ENCODE results near the gene TMEM184A.

The TMEM184A gene

DNA sequence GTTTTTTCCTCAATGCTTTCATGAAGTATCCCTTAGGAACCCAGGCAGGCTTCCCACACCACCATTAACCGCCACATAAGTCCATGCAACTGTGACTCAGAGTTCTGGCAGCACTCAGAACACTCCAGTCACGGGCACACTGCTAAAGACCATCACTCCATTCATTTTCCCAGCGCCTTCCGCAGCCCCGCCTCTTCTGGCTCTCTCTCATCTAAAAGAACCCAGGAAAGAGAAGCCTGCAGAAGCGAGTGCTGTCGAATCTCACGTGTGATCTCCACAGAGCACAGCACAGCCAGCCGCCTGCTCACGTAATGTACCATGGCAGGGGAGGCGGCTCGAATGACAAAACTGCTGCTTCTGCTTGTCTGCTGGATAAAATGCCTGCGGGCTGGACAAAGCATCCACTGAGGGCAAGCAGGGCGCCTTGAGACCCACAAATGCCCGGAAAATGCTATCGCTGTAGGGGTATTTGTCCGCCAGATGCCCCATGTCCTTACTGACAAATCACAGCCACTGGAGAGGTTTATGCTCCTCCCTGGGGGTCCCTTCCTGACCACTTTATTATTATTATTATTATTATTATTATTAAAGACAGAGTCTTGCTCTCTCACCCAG is 12.0 kb upstream of the TMEM184A start:
- DNase-seq (ENCODE audit: low read depth) = no peak

DNA sequence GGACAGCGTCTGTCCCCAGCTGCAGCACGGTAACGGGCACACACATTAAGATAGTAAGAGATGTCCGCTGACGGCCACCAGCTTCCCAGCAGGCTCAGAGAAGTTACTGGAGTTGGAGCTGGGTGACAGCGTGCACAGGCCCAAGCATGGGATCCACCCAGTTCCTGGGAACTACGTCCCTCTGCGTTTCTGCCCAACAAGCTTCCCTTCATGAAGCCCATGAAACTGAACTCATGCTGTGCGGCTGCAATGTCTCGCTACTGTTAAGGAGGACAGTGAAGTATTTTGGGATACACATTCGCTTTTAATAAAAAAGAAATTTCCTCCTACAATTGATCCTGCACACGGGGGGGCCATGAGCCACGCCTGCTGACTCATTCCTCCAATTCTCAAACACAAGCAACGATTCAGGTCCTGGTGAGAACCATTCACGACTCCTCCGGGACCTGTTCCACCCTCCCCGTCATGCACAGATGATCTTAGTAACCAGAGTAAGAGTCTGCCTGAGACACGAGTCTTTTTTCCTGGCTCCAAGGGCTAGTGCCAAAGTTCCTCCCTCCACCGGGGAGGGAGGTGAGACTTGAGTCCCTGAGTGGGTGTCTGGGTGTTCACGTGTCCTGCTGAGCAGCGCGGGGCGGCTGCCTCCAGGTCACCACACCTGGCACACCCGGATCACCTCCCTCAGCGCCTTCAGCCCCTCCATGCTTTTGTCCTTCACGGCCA is 11.2 kb upstream of the TMEM184A start:
- no peak for DNase-seq (ENCODE audit: low read depth)

DNA sequence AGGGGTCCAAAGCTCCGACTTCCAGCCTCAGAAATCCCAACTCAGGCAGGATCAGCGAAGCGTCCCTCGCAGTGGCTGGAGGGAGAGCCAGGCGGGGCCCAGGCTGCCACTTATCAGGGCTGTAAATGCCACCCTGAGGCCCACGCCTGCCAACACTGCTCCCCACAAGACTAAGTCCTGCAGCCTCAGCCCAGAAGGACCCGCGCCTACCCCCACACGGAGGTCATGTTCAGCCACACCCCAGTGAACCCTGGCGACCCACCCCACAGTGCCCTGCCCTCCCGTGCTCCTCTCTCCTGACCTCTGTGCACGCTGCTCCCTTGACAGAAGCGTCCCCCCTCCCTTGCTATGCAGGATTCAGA is 10.7 kb upstream of the TMEM184A start:
- DNase-seq (ENCODE audit: low read depth) = no peak

DNA sequence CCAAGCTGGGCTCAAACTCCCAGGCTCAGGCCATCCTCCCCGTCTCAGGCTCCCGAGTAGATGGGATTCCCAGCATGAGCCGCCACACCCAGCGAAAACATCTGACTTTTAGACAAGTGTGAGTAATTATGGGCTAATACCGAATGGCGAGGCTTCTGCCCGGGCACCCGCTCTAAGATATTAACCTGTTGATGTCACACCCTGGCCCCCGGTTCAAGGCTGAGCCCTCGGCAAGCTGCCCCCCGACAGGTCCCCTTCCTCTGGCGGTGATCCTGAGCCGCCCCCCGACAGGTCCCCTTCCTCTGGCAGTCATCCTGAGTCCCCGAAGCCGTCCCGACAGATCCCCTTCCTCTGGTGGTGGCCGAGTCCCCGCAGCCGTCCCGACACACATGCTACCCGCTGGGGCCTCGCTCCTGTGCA is 8.6 kb upstream of the TMEM184A start:
- DNase-seq (ENCODE audit: low read depth) = no peak

DNA sequence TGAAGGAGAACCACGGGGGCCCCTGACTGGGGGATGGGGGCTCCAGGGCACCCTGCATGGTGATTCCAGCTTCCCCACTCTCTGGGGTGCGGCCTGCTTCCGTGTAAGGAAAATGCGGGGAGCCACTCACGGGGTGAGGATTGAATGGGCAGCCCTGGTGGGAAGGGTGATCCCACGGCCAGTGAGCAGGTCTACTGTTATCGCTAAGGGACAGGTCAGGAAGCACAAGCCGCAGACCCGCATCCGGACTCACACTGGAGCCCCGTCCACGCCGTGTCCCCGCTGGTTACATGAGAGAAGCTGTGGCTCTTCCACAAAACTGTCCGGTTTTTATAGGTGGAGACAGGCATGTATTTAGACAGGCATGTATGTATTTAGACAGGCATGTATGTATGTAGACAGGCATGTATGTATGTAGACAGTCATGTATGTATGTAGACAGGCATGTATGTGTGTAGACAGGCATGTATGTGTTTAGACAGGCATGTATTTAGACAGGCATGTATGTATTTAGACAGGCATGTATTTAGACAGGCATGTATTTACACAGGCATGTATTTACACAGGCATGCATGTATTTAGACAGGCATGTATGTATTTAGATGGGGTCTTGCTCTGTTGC is 8.1 kb upstream of the TMEM184A start:
- no peak for DNase-seq (ENCODE audit: low read depth)

DNA sequence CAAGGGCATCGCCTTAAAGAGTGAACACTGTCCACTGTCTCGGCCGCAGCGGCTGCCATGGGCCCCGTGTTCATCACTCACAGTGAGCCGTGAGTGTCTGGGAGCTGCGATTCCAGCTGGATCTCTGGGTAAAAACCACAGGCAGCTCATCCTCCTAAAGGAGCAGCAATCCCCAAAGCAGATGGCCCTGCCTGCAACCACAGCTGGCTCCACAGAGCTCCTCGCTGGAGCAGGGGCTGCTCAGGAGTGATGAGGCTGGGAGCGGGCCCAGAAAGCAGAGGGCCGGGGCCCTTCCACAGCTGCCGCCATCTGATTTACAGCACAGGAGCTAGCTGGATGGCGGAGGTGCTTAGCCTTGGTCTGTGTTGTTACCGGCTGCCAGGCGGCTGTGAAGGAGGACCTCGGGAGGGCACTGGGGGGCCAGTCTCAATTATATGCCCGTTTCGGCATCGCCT is 6.6 kb upstream of the TMEM184A start:
- no peak for DNase-seq (ENCODE audit: low read depth)

DNA sequence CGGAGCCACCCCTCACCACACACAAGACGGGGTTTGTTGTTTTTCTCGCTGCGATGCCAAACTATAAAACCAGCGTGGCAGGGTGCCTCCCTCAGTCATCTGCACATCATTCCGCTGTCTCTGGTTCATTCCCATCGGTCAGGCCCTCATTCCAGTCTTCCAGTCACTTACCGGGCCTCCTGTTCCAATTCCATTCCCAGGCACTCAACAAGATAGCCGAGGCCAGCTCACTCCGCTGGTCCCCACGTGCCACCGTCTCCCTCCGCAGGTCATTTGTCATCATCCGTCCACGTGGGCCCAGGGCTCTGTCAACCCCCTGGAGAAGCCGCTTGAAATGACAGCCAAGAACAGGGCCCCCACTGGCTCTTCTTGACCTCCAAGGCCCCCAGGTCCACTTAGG is 6.1 kb upstream of the TMEM184A start:
- no peak for DNase-seq (ENCODE audit: low read depth)

DNA sequence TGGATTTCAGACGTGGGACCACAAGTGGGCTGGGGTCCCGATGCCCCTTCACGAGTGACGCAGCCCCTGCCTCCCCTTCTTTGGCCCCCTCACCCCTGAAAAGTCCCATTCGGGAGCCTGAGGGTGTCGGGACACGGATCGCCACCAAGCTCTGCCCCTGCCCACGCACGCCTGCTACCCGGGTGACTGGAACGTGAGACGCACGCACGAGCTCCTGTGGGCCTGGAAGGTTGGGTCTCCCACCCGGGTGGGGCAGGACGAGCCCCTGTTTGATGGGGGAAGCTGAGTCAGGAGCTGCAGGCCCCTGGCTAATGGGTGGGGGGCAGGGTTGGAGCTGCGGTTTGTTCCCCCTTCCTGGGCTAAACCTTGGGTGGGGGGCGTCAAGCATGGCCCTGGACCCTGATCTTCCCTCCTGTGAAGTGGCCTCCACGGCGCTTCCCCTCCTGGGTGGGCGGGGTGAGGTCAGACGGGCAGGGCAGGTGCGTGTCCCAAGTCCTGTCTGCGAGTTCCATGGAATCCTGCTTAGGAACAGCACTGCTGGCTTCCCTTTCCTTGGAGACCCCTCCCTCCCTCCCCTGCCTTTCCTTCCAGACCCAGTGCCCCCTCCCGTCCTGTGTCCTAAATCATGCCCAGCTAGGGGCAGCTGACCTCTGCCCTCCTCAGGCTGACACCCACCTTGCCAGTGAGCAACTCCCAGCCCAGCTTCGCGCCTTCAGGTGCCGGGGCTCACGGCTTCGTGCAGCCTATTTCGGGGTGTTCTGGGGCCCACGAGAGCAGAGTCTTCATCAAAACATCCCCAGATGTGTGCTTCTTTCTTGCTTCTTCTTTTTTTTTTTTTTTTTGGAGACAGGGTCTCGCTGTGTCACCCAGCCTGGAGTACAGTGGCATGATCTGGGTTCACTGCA is 5.3 kb upstream of the TMEM184A start:
- no peak for DNase-seq (ENCODE audit: low read depth)

DNA sequence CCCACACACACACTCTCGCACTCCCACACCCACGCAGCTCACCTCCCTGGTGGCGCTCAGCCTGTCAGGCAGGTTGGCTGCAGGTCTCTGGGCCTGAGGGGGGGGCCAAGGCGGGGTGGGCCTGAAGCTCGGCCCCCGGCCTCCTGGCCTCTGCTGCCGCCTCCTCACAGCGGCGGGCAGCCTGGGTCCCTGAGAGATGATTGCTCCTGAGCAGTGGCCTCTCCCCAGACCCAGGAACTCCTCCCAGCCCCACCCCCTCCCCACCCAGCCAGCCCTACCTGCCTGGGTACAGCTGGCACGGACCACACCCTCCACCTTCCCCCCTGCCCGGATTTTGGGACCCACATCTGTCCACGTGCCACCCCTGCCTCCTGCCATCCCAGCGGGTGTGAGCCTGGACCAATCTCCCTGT is 4.6 kb upstream of the TMEM184A start:
- DNase-seq (ENCODE audit: low read depth) = no peak

DNA sequence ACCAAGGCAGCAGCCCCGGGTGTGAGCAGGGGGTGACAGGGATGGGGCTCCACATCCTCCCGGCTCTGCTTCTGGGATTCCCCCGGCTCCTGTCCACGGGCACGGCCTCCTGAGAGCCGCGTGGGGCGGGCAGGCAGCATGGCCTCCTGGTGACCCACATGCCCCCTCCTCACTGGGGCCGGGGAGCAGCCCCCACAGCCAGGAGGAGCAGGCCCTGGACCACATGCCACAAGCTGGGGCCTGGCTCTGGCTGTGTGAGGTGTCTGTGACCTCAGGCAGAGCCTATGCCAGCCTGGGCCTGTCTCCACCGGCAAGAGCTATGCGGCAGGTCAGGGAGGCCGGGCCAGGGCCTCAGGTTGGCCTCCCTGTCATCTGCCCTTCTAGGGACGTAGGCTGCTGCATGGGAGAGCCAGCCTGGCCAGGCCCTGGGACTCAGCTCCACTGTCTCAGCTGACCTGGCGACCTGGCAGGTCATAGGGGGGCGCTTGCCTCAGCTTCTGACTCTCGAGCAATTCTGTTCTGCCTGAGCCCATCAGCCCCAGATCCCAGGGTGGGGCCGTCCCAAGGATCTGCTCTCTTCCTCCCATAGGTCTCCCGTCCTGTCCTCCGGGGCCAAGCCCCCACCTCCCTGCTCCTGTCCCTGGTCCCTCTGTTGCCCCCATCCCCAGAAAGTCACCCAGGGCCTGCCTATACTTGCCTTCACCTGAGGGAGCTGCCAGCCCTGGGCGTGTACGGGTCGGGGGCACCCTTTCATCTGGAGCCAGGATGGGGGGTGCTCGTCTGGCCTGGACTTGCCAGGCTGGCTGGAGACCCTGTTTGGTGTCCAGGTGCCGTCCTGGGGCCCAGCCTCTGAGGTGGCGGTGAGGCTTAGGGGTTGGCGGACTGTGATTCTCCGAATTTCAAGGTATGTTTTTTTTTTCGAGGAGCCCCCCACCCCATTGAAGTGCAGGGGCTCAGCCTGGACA is 3.9 kb upstream of the TMEM184A start:
- no peak for DNase-seq (ENCODE audit: low read depth)

DNA sequence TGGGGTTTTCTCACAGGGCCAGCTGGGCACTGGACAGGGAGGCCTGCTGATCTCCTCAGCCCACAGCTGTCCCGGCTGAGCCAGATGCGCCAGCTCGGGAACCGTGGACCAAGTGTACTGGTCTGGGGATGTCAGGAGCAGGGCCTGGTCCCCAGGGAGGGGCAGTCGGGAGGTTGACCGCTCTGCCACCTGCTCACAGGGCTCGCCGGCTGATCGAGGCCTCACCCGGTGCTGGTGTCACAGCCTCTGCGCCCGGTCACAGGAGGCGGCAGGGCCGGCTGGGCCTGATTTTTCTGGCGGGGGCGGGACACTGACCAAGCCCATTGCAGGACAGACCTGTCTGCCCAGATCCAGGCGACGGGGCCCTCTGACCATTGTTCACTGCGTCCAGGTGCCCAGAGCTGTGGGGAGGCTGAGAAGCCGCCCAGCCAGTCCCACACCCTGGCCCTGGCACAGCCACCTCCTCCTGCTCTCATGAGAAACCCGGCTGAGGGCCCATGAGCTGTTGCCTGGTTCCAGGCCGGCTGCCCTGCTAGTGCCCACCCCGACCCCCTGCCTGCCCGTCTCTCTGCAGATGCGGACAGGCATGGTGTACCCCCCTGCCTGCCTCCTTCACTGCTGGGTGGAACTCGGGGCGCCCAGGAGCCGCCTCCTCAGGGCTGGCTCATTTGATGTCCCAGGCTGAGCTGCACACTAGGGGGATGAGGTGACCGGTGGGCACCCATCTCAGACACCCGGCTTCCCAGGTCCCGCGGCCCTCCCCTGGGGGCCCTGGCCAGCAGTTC is 3.0 kb upstream of the TMEM184A start:
- no peak for DNase-seq (ENCODE audit: low read depth)

DNA sequence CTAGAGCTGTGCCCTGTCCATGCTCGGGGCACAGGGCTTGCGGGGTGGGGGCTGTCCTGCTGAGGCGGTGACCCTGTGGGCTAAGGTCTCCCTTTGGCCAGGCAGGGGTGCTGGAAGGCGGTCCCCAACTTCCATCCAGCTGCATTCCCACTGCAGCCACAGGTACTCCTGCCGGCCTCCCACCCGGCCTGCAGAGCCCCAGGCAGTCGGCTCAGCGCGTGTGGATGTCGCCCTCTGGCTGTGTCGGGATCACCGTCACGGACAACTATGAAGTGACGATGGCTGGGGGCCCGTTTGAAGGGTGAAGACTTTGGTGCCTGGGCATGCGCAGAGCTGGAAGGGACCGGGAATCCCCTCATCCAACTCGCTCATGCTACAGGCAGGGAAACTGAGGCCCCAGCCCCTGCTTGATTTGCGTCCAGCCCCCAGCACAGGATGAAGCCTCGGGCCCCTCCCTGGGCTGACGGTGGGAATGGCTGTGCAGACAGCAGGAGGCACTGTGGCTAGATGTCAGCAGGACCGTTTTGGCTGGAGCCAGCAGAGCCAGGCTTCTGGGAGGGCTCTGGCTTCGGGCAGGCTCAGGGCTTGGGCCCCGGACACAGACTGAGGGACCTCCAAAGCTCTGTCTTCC is 2.3 kb upstream of the TMEM184A start:
- DNase-seq (ENCODE audit: low read depth) = no peak

DNA sequence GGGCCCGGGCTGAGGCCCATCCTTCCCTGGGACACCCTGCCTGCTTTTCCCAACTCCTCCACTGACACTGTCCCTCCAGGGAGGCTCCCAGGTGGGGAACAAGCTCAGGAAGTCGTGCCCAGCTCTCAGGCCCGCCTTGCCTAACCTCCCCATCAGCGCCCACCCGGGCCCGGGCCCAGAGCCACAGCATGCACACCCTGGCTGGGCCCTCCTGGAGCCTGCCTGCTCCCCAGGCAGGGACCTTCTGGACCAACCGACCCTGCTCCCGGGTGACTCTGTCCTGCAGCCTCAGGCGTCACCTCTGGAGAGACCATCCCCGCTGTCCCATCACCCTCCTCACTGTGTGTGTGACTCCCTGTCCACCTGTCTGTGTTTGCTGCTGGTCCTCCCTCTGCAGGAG is 1.8 kb upstream of the TMEM184A start:
- DNase-seq (ENCODE audit: low read depth) = no peak

DNA sequence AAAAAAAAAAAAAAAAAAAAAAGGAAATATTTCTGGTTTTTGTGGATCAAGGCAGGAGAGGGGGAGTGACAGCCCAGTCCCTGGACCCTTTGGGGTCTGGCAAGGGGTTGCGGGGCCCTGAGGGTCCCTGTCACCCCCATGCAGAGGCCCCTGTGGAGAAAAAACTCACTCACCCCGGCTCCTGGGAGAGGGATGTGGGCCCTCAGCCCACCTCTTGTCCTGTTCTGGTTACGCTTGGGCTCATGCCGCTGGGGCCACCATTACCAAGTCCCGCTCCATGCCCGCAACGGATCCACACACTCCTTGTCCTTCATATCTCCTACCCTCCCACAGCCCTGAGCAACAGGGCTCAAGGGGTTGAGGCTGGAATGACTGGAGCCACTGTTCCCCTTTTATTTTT is 1.0 kb upstream of the TMEM184A start:
- no peak for DNase-seq (ENCODE audit: low read depth)

DNA sequence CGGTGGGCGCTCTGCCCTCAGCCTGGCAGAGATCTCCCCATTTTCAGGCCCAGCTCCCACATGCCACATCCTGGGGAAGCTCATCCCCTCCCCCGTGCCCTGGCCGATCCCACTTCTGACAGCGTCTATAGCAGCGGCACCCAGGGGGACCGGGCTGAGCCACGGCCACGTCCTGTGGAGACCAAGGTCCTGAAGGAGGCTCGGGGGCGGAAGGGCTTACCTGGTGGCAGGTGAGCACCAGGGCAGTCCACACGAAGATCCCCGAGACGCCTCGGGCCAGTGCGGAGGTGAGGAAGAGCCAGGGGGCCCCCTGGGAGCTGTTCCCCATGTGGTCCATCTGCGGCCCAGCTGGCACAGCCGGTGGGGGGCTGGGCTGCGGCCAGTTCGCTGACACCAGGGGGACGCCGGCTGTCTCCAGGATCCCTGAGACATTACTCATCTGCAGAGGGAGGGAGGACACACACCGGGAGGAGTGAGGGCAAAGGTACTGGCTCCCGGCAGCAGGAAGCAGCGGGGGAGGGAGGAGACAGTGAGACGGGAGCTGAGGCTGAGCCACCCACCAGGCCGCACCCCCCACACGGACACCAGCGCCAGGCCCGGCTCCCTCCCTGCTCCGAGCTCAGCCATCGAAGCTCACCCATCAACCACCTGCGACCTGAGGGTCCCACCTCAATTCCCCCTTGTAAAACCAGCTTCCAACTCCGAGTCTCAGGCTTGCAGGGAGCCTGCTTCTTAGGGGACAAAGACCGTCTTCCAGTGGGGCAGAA is 776 bp downstream of the TMEM184A start:
- no peak for DNase-seq (ENCODE audit: low read depth)

DNA sequence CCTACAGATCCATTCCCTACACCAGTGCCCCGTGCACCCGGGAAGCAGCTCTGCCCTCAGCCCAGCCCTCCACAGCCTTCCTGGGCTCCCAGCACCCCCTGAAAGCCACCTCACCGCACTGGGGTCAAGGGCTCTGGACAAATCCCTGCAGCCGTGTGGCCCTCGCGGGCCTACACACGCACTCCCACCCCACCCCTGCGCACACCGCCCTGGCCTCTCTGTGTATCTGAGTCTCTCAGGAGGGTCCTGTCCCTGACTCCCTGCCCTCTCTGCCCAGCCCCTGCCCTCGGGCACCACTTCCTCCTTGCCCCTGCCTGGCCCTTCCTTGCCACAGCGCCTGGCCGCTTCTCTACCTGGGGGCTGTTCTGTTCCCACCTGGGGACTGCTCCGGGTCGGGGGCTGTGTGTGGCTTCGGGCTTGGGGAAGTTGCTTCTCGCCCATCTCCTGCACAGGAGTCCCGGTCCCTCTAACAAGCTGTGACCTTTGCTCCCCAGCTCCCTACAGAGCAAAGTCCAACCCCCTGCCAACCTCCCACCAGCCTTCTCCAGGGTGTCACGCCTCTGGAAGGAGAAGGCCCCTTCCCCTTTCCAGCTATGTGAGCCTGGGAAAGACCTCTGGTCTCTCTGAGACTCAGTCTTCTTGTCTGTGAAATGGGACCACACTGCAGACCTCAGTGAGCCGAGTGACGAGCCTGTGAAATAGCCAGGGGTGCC is 1.5 kb downstream of the TMEM184A start:
- no peak for DNase-seq (ENCODE audit: low read depth)

DNA sequence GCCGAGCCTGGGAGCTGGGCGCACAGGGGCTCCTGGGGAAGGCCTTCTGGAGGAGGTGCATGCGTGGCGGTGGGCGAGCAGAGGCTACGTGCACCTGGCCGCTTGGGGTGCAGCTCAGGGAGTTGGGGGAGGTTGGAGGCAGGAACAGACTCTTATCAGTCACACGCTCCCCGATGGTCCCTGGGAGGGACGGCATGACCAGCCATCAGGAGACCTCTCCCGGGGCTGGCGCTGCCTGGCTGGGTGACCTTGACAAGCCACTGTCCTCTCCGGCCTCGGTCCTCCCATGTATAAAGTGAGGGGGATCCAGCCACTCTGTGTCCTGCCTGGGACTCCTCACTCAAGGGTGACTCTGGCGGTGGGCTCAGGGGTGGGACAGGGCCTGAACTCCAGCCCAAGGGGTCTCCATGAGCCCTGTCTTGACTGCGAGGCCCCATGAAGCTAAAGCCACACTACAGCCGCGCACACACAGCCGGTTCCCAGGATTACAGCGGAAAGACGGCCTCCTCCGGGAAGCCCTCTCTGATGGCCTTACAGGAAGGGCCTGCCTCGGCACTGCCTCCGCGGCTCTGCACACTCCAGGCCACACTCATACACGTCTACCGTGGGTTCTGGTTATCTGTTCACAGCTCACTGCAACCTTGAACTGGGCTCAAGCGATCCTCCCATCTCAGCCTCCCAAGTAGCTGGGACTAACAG is 2.3 kb downstream of the TMEM184A start:
- no peak for DNase-seq (ENCODE audit: low read depth)

DNA sequence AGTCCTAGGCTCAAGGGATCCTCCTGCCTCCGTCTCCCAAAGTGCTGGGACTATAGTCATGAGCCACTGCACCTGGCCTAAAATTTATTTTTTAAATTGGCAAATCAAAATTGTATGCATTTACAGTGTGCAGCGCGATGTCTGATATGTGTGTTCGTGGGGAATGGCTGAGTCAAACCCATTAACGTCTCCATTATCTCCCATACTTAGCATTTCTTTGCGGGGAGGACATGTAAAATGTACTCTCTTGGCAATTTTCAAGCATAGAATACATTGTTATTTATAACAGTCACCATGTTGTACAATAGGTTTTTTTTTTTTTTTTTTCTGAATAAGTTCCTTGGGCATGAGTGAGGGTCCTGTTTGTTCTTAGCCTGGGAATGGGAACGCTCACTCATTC is 3.8 kb downstream of the TMEM184A start:
- no peak for DNase-seq (ENCODE audit: low read depth)
